GM12873 (cell line): ENCODE results near the gene ADCYAP1R1.

Experiments
- CTCF ChIP-seq: IDR thresholded peaks from 2 replicates; pipeline ENCODE4 v1.5.1; 2012; ENCODE audit warnings: low read depth, mild to moderate bottlenecking, moderate library complexity, low read length, control low read depth; ENCODE audit not compliant: insufficient read depth; ENCODE audit errors: missing control alignments

The ADCYAP1R1 gene

DNA sequence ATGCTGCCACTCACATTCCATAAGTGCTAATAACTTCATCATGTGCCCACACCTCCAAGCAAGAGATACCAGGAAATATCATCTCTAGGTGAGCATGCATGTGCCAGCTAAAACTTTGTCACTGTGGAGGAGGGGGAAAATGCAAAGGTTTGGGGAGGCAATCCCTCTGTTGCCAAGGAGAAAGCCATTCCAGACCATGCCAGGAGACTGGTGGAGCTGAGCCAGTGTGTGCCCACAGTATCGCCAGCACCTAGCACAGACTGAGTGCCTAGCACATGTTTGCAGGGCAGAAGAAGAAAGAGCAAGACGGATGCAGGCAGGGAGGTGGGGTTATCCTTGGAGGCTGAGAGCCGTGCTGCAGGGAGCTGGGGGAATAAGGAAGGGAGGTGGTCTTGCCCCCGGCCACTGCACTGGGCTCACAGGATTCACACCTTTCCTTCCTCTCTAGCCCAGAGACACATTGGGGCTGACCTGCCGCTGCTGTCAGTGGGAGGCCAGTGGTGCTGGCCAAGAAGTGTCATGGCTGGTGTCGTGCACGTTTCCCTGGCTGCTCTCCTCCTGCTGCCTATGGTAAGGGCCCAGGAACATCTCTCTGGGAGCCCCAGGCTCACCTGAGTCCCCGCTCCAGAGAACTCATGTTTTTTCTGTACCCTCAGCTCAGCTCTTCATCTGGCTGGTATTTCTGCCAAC is 10.8 kb downstream of the ADCYAP1R1 start:
- no peak for TF ChIP-seq CTCF

DNA sequence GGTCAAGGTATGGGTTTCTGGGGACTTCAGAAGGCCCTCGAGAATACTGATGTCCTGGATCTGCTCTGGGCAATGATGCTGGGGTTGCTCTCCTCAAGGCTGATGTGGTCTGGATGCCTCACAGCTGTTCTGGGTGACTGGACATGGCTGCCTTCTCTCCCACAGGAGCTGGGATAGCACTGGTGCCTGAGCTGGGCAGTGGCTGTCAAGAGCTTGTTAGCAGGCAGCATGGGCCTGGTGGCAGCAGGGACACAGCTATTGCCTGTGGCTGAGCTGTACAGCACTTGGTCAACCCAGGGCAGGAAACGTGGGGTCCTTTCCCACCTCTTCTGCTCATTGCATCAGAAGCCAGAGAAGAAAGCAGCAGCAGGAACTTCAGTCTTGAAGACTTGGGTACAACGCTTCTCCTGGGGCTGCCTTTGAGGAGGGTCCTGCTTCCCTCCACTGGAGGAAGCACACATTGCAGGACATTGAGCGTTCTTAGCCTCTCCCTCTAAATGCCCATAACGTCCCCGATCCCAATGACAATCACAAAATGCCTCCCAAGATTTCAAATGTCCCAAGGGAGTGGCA is 13.0 kb downstream of the ADCYAP1R1 start:
- no peak for TF ChIP-seq CTCF

GRCh38 chr7:31065840-31066239 is 13.7 kb downstream of the ADCYAP1R1 start:
- no peak for TF ChIP-seq CTCF

GRCh38 chr7:31066516-31067130 is 14.5 kb downstream of the ADCYAP1R1 start:
- TF ChIP-seq CTCF: no peak

GRCh38 chr7:31067491-31067890 is 15.4 kb downstream of the ADCYAP1R1 start:
- no peak for TF ChIP-seq CTCF

GRCh38 chr7:31068006-31068675 is 16.0 kb downstream of the ADCYAP1R1 start:
- TF ChIP-seq CTCF: no peak
